ENCODE data around the gene YIPF2.
"Not testable (repeated sequence)": the region's sequence is repeated elsewhere in the genome, so short reads cannot be mapped to it uniquely, and the experiment has no call there.

YIPF2 gene

GRCh38 chr19:10941649-10942048 is 13.2 kb upstream of the YIPF2 start:
- not testable (repeated sequence) for DNase-seq (ENCODE audit: low read depth in 1 of 2, low spot score in 1 of 2)

- no peak for DNase-seq (ENCODE audit: low read depth in 1 of 2, low spot score in 1 of 2)
Observed at GRCh38 chr19:10936661-10937084, 8.2 kb upstream of the YIPF2 start.

GRCh38 chr19:10935371-10936059 is 7.1 kb upstream of the YIPF2 start:
- DNase-seq (ENCODE audit: low read depth in 1 of 2, low spot score in 1 of 2), result no peak

GRCh38 chr19:10929402-10929794 is 959 bp upstream of the YIPF2 start:
- no peak for DNase-seq (ENCODE audit: low read depth in 1 of 2, low spot score in 1 of 2)

- no peak for DNase-seq (ENCODE audit: low read depth in 1 of 2, low spot score in 1 of 2)
Observed at GRCh38 chr19:10927730-10928562, 493 bp downstream of the YIPF2 start.

GRCh38 chr19:10924597-10924996 is 3.8 kb downstream of the YIPF2 start:
- DNase-seq (ENCODE audit: low read depth in 1 of 2, low spot score in 1 of 2), result no peak

GRCh38 chr19:10923260-10924112 is 5.0 kb downstream of the YIPF2 start:
- DNase-seq (ENCODE audit: low read depth in 1 of 2, low spot score in 1 of 2), result no peak

GRCh38 chr19:10922638-10923014 is 5.8 kb downstream of the YIPF2 start:
- no peak for DNase-seq (ENCODE audit: low read depth in 1 of 2, low spot score in 1 of 2)

GRCh38 chr19:10921910-10922637 is 6.4 kb downstream of the YIPF2 start:
- no peak for DNase-seq (ENCODE audit: low read depth in 1 of 2, low spot score in 1 of 2)

GRCh38 chr19:10921199-10921909 is 7.1 kb downstream of the YIPF2 start:
- no peak for DNase-seq (ENCODE audit: low read depth in 1 of 2, low spot score in 1 of 2)

- DNase-seq (ENCODE audit: low read depth in 1 of 2, low spot score in 1 of 2), result no peak
Observed at GRCh38 chr19:10920781-10921180, 7.7 kb downstream of the YIPF2 start.

- no peak for DNase-seq (ENCODE audit: low read depth in 1 of 2, low spot score in 1 of 2)
Observed at GRCh38 chr19:10920288-10920655, 8.2 kb downstream of the YIPF2 start.

GRCh38 chr19:10919352-10920287 is 8.8 kb downstream of the YIPF2 start:
- no peak for DNase-seq (ENCODE audit: low read depth in 1 of 2, low spot score in 1 of 2)

GRCh38 chr19:10918359-10918758 is 10.1 kb downstream of the YIPF2 start:
- DNase-seq (ENCODE audit: low read depth in 1 of 2, low spot score in 1 of 2), result no peak

GRCh38 chr19:10916602-10917001 is 11.8 kb downstream of the YIPF2 start:
- no peak for DNase-seq (ENCODE audit: low read depth in 1 of 2, low spot score in 1 of 2)

GRCh38 chr19:10915130-10916091 is 13.0 kb downstream of the YIPF2 start:
- no peak for DNase-seq (ENCODE audit: low read depth in 1 of 2, low spot score in 1 of 2)

GRCh38 chr19:10913716-10914340 is 14.6 kb downstream of the YIPF2 start:
- DNase-seq (ENCODE audit: low read depth in 1 of 2, low spot score in 1 of 2), result no peak

GRCh38 chr19:10912619-10913018 is 15.8 kb downstream of the YIPF2 start:
- no peak for DNase-seq (ENCODE audit: low read depth in 1 of 2, low spot score in 1 of 2)

All from stimulated activated CD4-positive, alpha-beta T cell treated with anti-CD3 and anti-CD28 coated beads, Interleukin-15, amount 100 ng/mL, for 1 hour (primary cell).